Subcutaneous abdominal adipose tissue (tissue), 5 donors: ENCODE results near the gene HNF4A.
A peak's percentile ranks its signal among the peaks of the same experiment; 100 is the strongest.

ENCODE experiments used
- H3K27ac ChIP-seq: one replicate; pipeline ENCODE4 v1.7.0; 2013; ENCODE audit warnings: low read depth, mild to moderate bottlenecking, inconsistent platforms, low read length, moderate library complexity
- H3K27me3 ChIP-seq, 5 donors: one replicate each; pipeline ENCODE4 v1.7.0; 2013; ENCODE audit warnings: low read length in 5 of 5, inconsistent platforms in 1 of 5; ENCODE audit not compliant: control insufficient read depth in 5 of 5, insufficient read depth in 4 of 5
- H3K36me3 ChIP-seq, 5 donors: one replicate each; pipeline ENCODE4 v1.7.0; 2013; ENCODE audit warnings: low read length in 5 of 5; ENCODE audit not compliant: control insufficient read depth in 5 of 5, insufficient read depth in 5 of 5
- H3K4me1 ChIP-seq, 5 donors: one replicate each; pipeline ENCODE4 v1.7.0; 2013; ENCODE audit warnings: low read length in 5 of 5, mild to moderate bottlenecking in 3 of 5, moderate library complexity in 1 of 5; ENCODE audit not compliant: control insufficient read depth in 5 of 5, insufficient read depth in 5 of 5
- H3K4me3 ChIP-seq, 5 donors: one replicate each; pipeline ENCODE4 v1.7.0; 2013; ENCODE audit warnings: low read length in 5 of 5, low read depth in 1 of 5
- H3K9ac ChIP-seq, 5 donors: one replicate each; pipeline ENCODE4 v1.7.0; 2013; ENCODE audit warnings: low read length in 5 of 5, mild to moderate bottlenecking in 4 of 5, moderate library complexity in 3 of 5
- H3K9me3 ChIP-seq, 5 donors: one replicate each; pipeline ENCODE4 v1.7.0; 2013; ENCODE audit warnings: low read length in 5 of 5; ENCODE audit not compliant: control insufficient read depth in 5 of 5
- donor health status: healthy.
- donor health status: healthy.
- donor health status: healthy.
- donor health status: healthy.
- donor health status: healthy.

The HNF4A gene

GRCh38 chr20:44355498-44356352 lies at the start of gene HNF4A:
Gene HNF4A, plus strand, starts transcription at chr20:44355699. Its CDS starts 106 bp downstream, at chr20:44355805.
- Histone ChIP-seq H3K27me3 (peaks cover 0 to 15% (median 5%) of the 10 kb centered on the region in 5 donors), H3K9ac (no peak within 1 kb of the TSS), H3K27ac (no peak within 1 kb of the TSS), H3K36me3 (no peaks in the 10 kb centered on the region), H3K4me1 (no peaks in the 10 kb centered on the region), H3K9me3 (no peaks in the 10 kb centered on the region), H3K4me3 (no peak within 1 kb of the TSS)

GRCh38 chr20:44306927-44307326 lies 48.6 kb upstream of the HNF4A start:
- no peak overlapping the region for H3K27ac ChIP-seq
- no peaks in the 10 kb centered on the region for H3K9me3 ChIP-seq
- H3K4me1 ChIP-seq = peaks cover 3 to 24% (median 19%) of the 10 kb centered on the region in 5 donors

DNA sequence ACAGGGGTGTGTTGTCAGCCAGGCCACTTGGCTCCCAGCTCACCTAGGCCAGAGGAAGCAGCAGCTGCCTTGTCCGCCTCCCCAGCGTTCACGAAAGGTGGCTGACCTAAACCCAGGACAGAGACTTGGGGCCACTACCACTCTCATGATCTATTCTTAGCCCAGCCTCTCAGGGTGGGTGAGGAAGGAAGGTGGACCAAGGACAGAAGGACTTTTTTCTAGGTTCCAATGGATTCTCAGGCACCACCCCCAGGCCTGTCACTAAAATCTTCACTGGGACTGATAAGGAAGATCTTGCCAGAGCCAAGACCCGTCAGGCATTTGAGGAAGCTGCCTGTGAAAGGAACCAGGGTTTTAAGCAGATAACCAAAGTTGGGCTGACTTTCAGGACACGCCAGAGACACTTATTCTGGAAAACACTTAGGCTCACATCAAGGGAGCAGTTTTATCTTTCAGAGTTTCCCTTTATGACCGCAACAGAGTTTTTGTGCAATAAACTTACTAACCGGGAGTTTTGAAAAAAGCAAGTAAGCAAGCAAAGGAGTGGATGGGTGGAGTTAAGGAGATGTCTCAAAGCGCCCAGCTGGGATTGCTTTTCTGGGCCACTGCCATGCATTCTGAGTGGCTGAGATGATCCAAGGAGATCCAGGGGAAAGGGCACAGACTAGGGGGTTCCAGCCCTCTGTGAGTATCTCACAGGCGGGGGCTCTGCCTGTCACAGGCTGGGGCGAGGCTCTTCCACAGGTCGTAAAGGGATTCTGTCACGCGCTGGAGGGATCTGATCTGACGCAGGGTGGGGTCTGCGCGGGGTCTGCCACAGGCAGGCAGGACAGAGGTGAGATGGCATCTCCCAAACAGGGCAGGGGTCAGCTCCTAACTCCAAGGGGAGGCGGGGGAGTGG lies 45.5 kb upstream of the HNF4A start:
- peaks cover 3 to 24% (median 19%) of the 10 kb centered on the region in 5 donors for H3K4me1 ChIP-seq
- H3K4me3 ChIP-seq = peak overlapping the region; percentile 89 to 100 (median 92)
- H3K27me3 ChIP-seq = no peaks in the 10 kb centered on the region
- H3K27ac ChIP-seq = peak overlapping the region; percentile 97
- H3K36me3 ChIP-seq = peaks cover 0 to 16% (median 13%) of the 10 kb centered on the region in 5 donors
- peak overlapping the region; percentile 92 to 98 (median 96) for H3K9ac ChIP-seq
- H3K9me3 ChIP-seq = no peaks in the 10 kb centered on the region

More at GRCh38 chr20:44306927-44307326, 48.6 kb upstream of the HNF4A start:
- H3K9ac ChIP-seq = no peak overlapping the region
- no peaks in the 10 kb centered on the region for H3K27me3 ChIP-seq
- H3K4me3 ChIP-seq = no peak overlapping the region
- peaks cover 0 to 22% (median 19%) of the 10 kb centered on the region in 5 donors for H3K36me3 ChIP-seq

- H3K36me3 ChIP-seq = peaks cover 0 to 13% (median 12%) of the 10 kb centered on the region in 5 donors
Measured at GRCh38 chr20:44310664-44311639, 44.5 kb upstream of the HNF4A start, which contains the start of gene FITM2. Gene FITM2, minus strand, starts transcription at chr20:44311202. Its CDS starts 54 bp downstream, at chr20:44311148.

DNA sequence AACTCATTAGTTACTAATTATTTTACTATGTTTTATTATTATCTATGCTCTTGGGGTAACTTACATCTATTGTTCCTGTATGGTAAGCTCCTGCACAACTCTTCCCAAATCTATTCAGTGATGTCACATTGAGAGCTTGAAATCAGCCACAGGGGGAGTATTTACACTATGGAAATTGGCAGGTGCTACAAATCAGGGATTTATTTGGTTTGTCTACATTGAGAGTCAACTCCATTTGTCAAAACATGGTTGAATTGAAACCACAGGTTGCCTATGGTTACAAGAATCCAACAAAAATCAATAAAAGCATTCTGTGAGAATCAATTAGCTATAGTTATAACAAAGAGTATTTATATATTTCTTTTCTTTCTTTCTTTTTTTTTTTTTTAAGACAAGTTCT lies 40.6 kb upstream of the HNF4A start:
- Histone ChIP-seq H3K27me3 (peaks cover 0 to 3% (median 0%) of the 10 kb centered on the region in 5 donors), H3K9ac (no peak overlapping the region), H3K36me3 (no peaks in the 10 kb centered on the region), H3K9me3 (no peaks in the 10 kb centered on the region), H3K4me1 (peaks cover 0 to 17% (median 12%) of the 10 kb centered on the region in 5 donors), H3K4me3 (no peak overlapping the region), H3K27ac (no peak overlapping the region)

More at GRCh38 chr20:44310664-44311639, 44.5 kb upstream of the HNF4A start, which contains the start of gene FITM2:
- Histone ChIP-seq H3K27me3 (no peaks in the 10 kb centered on the region), H3K9me3 (no peaks in the 10 kb centered on the region), H3K9ac (peak within 1 kb of the TSS; percentile 92 to 98 (median 96)), H3K4me3 (peak within 1 kb of the TSS; percentile 89 to 100 (median 92)), H3K4me1 (peaks cover 3 to 24% (median 19%) of the 10 kb centered on the region in 5 donors), H3K27ac (peak within 1 kb of the TSS; percentile 97)

GRCh38 chr20:44319839-44320422 lies 35.6 kb upstream of the HNF4A start:
- Histone ChIP-seq H3K36me3 (no peaks in the 10 kb centered on the region), H3K9me3 (no peaks in the 10 kb centered on the region), H3K27ac (no peak overlapping the region), H3K9ac (no peak overlapping the region), H3K4me3 (no peak overlapping the region), H3K4me1 (no peaks in the 10 kb centered on the region), H3K27me3 (peaks cover 0 to 7% (median 3%) of the 10 kb centered on the region in 5 donors)

DNA sequence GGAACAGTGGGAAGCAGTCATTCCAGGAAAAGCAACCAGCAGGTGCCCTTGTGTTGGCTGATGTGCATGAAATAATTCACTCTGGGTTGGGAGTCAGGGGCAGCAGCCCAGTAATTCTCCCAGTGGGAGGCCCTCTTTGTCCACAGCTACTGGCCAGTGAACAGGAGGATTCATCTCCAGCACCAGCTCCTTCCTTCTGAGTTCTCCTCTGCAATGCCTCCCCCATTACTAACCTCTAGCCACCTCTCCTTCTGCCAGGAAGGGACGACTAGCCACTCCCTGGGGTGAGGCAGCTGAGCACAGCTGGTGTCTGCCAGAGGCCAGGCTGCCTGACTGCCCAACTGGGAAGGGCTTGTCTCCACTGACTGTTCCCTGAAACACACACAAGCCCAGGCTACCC lies 31.2 kb upstream of the HNF4A start:
- Histone ChIP-seq H3K4me3 (no peak overlapping the region), H3K9me3 (no peaks in the 10 kb centered on the region), H3K36me3 (no peaks in the 10 kb centered on the region), H3K4me1 (peaks cover 0 to 4% (median 3%) of the 10 kb centered on the region in 5 donors), H3K9ac (no peak overlapping the region), H3K27me3 (peaks cover 5 to 12% (median 7%) of the 10 kb centered on the region in 5 donors), H3K27ac (no peak overlapping the region)

DNA sequence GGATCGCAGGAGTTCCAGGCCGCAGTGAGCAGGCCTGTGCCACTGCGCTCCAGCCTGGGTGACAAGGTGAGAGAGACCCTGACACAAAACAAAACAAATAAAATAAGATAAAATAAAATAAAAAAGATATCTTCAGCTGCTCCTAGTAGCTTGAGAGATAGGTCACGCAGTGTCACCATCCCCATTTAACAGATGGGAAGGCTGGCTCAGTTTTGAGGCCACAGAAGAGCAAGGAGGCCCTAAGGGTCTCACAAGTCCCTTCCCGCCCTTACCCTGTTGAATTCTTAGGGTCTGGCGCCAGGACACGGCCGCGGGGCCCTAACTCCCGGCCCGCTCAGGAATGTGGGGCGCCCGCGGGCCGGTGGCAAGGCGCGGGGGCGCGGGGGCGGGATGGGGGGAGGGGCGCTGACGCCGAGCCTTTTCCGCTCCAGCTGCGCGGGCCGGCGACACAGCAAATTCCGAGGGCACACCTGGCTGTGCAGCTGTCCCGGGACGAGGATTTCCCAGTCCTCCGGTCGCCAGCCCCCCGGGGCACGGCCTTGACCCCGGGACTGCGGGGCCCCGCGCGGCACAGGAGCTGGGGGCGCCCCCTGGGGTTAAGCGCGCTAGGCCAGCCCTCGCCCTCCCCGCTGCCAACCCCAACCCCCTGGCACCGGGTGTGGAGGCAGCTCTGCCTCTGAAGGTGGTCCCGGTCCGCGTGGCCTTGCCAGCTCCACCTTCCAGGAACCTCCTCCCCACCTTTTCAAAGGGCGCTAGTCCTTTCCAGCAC lies 28.9 kb upstream of the HNF4A start:
- Histone ChIP-seq H3K36me3 (no peaks in the 10 kb centered on the region), H3K9ac (no peak overlapping the region), H3K4me1 (peaks cover 0 to 4% (median 3%) of the 10 kb centered on the region in 5 donors), H3K27ac (no peak overlapping the region), H3K4me3 (peak overlapping the region in 2 of 5 donors; percentile 2 to 35), H3K9me3 (no peaks in the 10 kb centered on the region), H3K27me3 (peaks cover 5 to 14% (median 7%) of the 10 kb centered on the region in 5 donors)
